Tibial artery (tissue), 4 donors: ENCODE results near the gene SBDS.
"Not testable (repeated sequence)": the region's sequence is repeated elsewhere in the genome, so short reads cannot be mapped to it uniquely, and the experiment has no call there.

ENCODE experiments used
- DNase-seq, 2 donors: peaks; one replicate each; pipeline ENCODE4 v3.0.0-alpha.2; 2019
- H3K27ac ChIP-seq, 2 donors: fragments of 200-600 bp; sonication (generic) in 1 of 2; 1 replicate in 1 of 2; 2 replicates in 1 of 2; pipeline ENCODE4 v1.5.1; 2018 to 2019; ENCODE audit warnings: mild to moderate bottlenecking in 1 of 2
- H3K27me3 ChIP-seq, 2 donors: fragments of 200-600 bp; sonication (generic) in 1 of 2; one replicate each; pipeline versions ENCODE4 v1.5.1 to v1.6.0; 2016 to 2019
- H3K36me3 ChIP-seq, 3 donors: fragments of 200-600 bp; sonication (generic) in 2 of 3; one replicate each; pipeline ENCODE4 v1.5.1; 2016 to 2019; ENCODE audit warnings: mild to moderate bottlenecking in 2 of 3
- H3K4me1 ChIP-seq, 4 donors: fragments of 200-600 bp; sonication (generic) in 2 of 4; 1 replicate in 3 of 4; 2 replicates in 1 of 4; pipeline ENCODE4 v1.5.1; 2016 to 2019
- H3K4me3 ChIP-seq, 2 donors: fragments of 200-600 bp; sonication (generic) in 1 of 2; 1 replicate in 1 of 2; 2 replicates in 1 of 2; pipeline ENCODE4 v1.5.1; 2018 to 2019; ENCODE audit warnings: mild to moderate bottlenecking in 2 of 2
- H3K9me3 ChIP-seq, 3 donors: fragments of 200-600 bp; sonication (generic) in 1 of 3; one replicate each; pipeline ENCODE4 v1.5.1; 2016 to 2019
- intact Hi-C: fragments of 100-400 bp; cut with DNase I; formaldehyde crosslinking; loops from one replicate; pipeline ENCODE4 v1.15.0; 2023; ENCODE audit warnings: low total_unique reads
- TF ChIP-seq, protein P1 (sequence below), 2 experiments: fragments of 200-600 bp in 1 of 2; fragments of 450-650 bp in 1 of 2; IDR thresholded peaks; one replicate each; pipeline ENCODE4 v1.5.1; 2017 to 2019; ENCODE audit warnings: antibody characterized with exemption in 2 of 2, mild to moderate bottlenecking in 1 of 2, moderate library complexity in 1 of 2

Gene SBDS

DNA sequence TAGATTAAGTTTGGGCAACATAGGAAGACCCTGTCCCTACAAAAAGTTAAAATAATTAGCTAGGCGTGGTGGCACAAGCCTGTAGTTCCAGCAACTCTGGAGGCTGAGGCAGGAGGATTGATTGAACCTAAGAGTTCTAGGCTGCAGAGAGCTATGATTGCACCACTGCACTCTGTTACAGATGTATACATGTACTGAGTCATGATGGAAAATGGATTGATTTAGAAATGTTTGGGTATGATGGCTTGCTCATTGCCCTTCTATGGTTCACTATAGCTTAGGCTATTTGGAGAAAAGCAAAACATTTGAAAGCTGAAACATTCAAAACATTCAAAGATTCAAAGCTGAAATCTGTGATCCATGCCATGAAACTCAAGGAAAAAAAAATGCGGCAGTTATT is 16.4 kb downstream of the SBDS start:
- intact Hi-C loops, DNase-seq, H3K4me3 ChIP-seq, H3K9me3 ChIP-seq, H3K27me3 ChIP-seq, H3K4me1 ChIP-seq, H3K36me3 ChIP-seq: not testable (repeated sequence)
- H3K27ac ChIP-seq = peak overlapping the region in 1 of 2 donors; percentile 42

DNA sequence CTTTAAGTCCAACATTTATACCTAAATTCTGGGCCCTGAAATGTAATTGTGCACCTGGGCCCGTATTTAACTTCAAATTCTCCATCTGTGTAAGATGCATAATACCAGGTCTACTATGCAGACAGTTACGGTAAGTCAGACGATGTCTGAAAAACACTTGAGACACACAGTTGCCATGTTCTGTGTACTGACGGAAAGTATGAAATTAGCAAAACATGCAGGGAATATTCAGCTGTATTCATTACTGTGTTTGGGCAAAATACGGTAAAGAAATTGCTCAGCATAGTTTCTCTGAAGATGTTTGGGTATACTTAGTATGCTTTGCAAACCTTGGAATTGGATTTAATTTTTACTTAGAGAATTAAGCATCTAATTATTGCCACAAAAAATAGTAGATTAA is 17.1 kb downstream of the SBDS start:
- not testable (repeated sequence) for DNase-seq, H3K4me1 ChIP-seq, H3K27ac ChIP-seq

DNA sequence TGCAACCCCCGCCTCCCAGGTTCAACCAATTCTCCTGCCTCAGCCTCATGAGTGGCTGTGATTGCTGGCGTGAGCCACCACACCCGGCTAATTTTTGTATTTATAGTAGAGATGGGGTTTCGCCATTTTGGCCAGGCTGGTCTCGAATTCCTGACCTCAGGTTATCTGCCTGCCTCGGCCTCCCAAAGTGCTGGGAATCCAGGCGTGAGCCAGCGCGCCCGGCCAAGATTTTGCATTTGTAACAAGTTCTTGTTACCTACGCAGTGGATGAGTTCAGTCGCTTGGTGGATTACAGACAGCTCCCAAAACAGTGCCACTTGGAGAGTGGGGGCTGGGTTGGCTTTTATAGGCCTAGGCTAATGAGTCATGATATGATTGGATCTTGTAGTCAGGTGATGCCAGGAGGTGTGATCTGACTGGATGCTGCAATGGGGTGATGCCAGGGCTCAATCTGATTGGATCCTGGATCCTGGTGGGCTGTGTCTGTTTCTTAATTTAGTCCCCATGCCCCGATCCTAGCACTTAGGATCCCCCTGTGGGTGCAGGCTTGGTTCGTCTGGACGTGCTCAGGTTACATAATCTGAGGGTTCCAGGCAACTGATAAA is 20.3 kb downstream of the SBDS start:
- no peak for DNase-seq
- no peaks in the 10 kb centered on the region for H3K36me3 ChIP-seq

More for the DNA sequence above, 17.1 kb downstream of the SBDS start:
- H3K36me3 ChIP-seq, H3K27me3 ChIP-seq, H3K4me3 ChIP-seq, H3K9me3 ChIP-seq, intact Hi-C loops: not testable (repeated sequence)

DNA sequence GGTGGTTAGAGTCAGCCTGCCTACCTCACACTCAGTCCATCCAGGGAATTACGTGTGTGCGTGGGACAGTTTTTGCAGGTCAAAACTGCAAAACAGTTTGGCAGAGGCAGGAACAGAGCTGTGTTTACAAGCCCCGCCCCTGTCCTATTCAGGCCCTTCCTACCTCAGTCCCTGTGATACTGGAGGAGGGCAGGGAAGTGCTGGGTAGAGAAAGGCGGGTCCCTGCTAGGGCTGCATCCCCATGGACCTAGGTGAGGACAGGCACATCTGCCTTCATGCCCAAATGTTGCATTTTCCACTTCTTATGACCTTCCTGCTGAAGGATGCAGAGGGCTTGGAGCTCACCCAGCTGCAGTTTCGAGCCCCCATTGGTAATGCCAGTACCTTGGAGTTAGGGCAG is 25.1 kb downstream of the SBDS start:
- H3K4me1 ChIP-seq = no peaks in the 10 kb centered on the region
- no peak overlapping the region for H3K4me3 ChIP-seq
- H3K27ac ChIP-seq = no peak overlapping the region
- TF ChIP-seq, protein P1, sequence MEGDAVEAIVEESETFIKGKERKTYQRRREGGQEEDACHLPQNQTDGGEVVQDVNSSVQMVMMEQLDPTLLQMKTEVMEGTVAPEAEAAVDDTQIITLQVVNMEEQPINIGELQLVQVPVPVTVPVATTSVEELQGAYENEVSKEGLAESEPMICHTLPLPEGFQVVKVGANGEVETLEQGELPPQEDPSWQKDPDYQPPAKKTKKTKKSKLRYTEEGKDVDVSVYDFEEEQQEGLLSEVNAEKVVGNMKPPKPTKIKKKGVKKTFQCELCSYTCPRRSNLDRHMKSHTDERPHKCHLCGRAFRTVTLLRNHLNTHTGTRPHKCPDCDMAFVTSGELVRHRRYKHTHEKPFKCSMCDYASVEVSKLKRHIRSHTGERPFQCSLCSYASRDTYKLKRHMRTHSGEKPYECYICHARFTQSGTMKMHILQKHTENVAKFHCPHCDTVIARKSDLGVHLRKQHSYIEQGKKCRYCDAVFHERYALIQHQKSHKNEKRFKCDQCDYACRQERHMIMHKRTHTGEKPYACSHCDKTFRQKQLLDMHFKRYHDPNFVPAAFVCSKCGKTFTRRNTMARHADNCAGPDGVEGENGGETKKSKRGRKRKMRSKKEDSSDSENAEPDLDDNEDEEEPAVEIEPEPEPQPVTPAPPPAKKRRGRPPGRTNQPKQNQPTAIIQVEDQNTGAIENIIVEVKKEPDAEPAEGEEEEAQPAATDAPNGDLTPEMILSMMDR (IDR thresholded peaks at IDR 0.05) = no peak
- H3K36me3 ChIP-seq = no peaks in the 10 kb centered on the region
- H3K27me3 ChIP-seq = no peaks in the 10 kb centered on the region
- intact Hi-C loops = no loop called here
- no peak for DNase-seq
- no peaks in the 10 kb centered on the region for H3K9me3 ChIP-seq

More for the DNA sequence above, 20.3 kb downstream of the SBDS start:
- peaks cover 0 to 2% (median 0%) of the 10 kb centered on the region in 3 donors for H3K9me3 ChIP-seq
- intact Hi-C loops = no loop called here
- H3K27me3 ChIP-seq = no peaks in the 10 kb centered on the region
- no peak overlapping the region for H3K27ac ChIP-seq
- TF ChIP-seq, protein P1 (IDR thresholded peaks at IDR 0.05) = no peak
- H3K4me3 ChIP-seq = no peak overlapping the region
- peaks cover 0 to 8% (median 0%) of the 10 kb centered on the region in 4 donors for H3K4me1 ChIP-seq

DNA sequence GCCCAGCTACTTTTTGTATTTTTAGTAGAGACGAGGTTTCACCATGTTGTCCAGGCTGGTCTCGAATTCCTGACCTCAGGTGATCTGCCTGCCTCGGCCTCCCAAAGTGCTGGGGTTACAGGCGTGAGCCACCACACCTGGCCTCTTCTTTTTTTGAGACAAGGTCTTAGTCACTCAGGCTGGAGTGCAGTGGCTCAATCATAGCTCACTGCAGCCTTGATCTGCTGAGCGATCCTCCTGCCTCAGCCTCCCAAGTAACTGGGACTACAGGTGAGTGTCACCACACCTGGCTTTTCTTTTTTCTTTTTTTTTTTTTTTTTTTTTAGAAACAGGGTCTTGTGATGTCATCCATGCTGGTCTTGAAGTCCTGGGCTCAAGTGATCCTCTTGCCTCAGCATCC is 26.4 kb downstream of the SBDS start:
- H3K27ac ChIP-seq, H3K27me3 ChIP-seq, H3K4me3 ChIP-seq, H3K4me1 ChIP-seq, intact Hi-C loops, H3K9me3 ChIP-seq, H3K36me3 ChIP-seq, DNase-seq: not testable (repeated sequence)

DNA sequence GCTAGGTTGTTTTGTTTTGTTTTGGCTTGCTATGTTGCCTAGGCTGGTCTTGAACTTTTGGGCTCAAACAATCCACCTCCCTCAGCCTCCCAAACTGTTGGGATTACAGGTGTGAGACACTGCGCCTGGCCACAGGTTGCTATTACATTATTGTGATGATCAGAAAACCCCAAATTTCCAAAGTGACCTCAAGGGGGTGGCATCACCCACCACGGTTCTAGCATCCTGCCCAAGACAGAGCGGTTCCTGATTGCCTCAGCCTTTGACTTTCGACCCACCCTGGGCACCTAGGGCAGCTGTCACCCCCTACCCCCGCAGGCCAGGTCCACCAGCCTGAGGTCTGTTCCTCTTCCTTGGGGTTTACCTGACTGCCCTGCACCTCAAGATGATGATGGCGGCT is 28.4 kb downstream of the SBDS start:
- H3K4me3 ChIP-seq = no peak overlapping the region
- no peaks in the 10 kb centered on the region for H3K4me1 ChIP-seq
- H3K27ac ChIP-seq = no peak overlapping the region
- TF ChIP-seq, protein P1 (IDR thresholded peaks at IDR 0.05) = no peak
- intact Hi-C loops = no loop called here
- H3K27me3 ChIP-seq = no peaks in the 10 kb centered on the region
- no peaks in the 10 kb centered on the region for H3K9me3 ChIP-seq
- no peaks in the 10 kb centered on the region for H3K36me3 ChIP-seq
- DNase-seq = no peak

DNA sequence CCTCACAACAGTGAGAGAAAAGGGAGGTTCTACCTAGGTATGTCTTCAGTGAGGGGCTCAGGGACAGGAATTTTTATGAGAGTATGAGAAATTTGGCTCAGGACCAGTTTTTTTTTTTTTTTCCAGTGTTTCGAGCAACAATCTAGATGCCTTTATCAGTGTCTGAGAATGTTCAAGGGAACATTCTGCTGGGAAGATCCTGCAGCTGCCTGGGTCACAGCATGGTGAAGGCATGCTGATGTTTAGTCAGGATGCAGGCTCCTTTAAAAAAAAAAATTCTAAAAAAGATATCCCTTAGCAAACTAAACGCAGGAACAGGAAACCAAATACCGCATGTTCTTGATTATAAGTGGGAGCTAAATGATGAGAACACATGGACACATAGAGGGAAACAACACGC is 31.0 kb downstream of the SBDS start:
- Histone ChIP-seq H3K27ac (no peak overlapping the region), H3K4me3 (no peak overlapping the region), H3K9me3 (no peaks in the 10 kb centered on the region), H3K36me3 (peaks cover 0 to 20% (median 1%) of the 10 kb centered on the region in 3 donors), H3K27me3 (no peaks in the 10 kb centered on the region), H3K4me1 (no peaks in the 10 kb centered on the region)
- no peak for DNase-seq
- intact Hi-C loops = no loop called here
- TF ChIP-seq, protein P1 (IDR thresholded peaks at IDR 0.05) = no peak
